EH (cell line): Measurements from ENCODE around the gene LCP2.

Experiments used
- DNase-seq: peaks from one replicate; pipeline ENCODE4 v3.0.0-alpha.2; 2015; ENCODE audit warnings: low read depth

LCP2 gene

GRCh38 chr5:170297589-170298462 is at the start of gene LCP2:
Gene LCP2 (minus strand): TSS chr5:170297777. CDS start chr5:170297611, 166 bp downstream.
- no peak for DNase-seq

DNA sequence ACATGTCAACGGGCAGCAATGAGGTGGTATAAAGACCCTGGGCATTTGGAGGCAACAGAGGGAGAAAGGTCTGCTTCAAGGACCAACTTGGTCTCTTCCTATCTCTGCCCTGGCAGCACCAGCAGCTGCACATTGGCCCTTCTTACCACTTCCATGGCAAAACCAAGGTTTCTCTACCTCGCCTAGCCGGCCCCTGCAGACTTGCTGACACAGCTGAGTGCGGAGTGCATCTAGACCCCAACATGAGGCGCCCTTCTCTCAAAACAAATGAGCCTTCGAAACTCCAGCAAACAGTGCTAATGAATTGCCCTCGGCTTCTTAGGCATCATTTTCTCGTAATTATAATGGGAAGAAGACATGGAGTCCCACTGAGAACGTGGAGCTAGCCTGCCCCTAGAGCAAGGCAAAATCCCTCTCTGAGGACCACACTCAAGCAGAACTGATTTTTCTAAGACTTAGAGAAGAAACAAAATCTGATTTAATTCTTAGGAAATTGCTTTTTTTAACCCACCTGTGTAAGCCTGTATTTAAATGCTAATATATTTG is 49.5 kb upstream of the LCP2 start:
- no peak for DNase-seq

GRCh38 chr5:170345971-170346370 is 48.4 kb upstream of the LCP2 start:
- DNase-seq = no peak

DNA sequence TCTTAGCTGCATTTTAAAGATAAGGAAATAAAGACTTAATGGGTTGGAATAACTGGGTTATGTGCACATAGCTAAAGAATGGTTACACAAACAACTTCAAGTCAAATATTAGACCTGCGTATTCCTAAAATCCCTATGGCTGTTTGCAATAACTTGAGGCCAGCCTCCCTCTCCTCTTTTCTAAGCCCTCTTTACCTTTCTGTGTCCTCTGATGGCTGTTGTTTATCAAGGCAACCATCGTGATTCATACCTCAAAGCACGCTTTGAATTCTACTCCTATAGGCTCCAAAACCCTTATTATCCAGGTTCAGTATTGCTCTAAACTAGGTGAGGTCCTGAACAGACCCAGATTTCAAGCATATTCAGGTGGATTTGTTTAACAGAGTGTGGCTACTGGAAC is 45.6 kb upstream of the LCP2 start:
- no peak for DNase-seq

DNA sequence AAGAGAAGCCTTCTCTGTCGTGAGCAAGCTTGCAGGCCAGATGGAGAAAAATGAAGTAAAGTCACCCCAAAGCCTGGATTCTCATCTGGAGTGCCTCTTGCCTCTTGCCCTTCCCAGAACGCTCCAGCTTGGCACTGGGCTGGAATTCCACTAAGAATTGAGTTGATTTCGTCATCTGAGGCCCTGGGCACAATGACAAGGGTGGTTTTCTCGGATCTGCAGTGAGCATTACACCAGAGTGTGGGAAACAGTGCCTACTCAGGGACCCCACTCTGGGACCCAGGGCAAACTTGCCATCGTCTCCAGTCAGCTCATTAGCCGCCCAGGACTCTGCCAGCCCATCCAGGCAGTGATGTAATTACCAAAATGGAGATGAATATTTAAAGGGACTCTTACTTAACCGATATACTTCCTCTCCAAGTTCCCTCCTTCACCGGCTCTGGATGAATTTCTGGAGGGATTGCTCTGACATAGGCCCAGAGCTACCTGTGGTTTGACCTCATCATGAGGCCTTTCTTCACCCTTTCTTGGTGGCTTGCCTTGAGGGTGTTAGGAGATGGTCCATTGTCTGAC is 44.7 kb upstream of the LCP2 start:
- DNase-seq = no peak

GRCh38 chr5:170341545-170341944 is 44.0 kb upstream of the LCP2 start:
- DNase-seq = no peak

- no peak for DNase-seq
These were observed 42.2 kb upstream of the LCP2 start for GRCh38 chr5:170339780-170340167.

GRCh38 chr5:170338933-170339779 is 41.6 kb upstream of the LCP2 start:
- DNase-seq = no peak

GRCh38 chr5:170338291-170338690 is 40.7 kb upstream of the LCP2 start:
- DNase-seq = no peak

DNA sequence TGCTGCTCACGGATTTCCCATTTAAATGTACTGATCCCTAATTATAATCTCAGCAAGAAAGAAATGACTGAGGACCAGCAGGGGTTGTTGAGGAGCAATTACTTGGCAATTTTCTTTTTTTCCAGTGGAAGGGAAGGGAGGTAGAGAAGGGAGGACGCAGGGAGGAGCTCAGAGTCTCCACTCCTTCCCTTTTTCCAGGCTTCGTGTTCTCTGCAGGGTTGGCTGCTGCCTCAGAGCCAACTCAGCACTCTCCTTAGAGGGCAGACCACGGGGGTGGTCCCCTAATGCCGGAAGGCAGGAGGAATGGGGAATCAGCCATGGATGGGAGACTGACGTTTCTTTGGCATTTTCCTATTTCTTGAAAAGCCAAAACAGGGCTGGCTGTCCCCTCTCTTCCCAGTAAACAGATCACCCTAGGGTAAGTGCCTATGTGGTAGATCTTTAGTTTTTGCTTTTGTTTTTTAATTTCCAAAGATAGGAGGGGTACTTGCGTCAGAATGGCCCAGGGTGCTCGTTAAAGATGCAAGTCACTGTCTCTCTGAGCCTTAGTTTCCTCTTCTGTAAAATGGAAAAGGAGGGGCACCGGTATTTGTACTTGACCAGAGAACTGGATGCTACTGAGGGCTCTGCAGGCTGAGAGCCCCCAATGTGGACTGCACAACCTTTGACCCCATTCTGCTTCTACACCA is 39.6 kb upstream of the LCP2 start:
- DNase-seq = no peak

DNA sequence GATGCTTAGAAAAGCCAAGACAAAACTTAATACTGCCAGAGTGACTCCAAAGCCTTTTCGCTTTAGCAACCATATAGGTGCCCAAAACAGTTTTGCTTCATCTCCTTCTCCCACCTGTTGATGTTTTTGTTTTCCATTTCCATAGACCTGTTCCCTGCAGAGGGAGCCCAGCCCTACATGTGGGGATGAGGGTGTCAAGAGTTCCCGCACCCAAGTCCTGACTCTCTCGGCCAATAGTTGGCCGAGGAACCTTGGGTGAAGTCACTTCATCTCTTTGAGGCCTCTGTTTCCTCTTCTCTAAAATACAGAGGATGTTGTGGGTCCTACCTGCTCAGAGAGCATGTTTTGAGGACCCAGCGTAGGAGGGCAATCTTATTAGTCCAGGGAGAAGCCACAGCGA is 38.5 kb upstream of the LCP2 start:
- no peak for DNase-seq

GRCh38 chr5:170334626-170335025 is 37.0 kb upstream of the LCP2 start:
- no peak for DNase-seq

- no peak for DNase-seq
These were observed 35.8 kb upstream of the LCP2 start for GRCh38 chr5:170333161-170333910.

DNA sequence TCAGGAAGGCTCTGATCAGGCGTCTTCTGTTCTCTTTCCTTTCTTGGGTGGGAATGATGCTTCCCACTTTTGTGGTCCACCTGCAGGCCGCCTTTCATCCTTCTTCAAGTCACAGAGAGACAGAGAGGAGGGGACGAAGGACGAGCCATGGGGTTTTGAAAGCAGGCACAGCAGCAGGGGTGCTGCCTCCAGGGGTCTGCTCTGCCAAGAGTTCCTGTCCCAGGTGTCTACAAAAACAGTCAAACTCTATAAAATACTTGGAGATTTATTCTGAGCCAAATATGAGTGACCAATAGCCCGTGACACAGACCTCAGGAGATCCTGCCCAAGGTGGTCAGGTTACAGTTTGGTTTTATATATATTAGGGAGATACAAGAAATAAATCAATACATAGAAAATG is 34.5 kb upstream of the LCP2 start:
- DNase-seq = no peak

DNA sequence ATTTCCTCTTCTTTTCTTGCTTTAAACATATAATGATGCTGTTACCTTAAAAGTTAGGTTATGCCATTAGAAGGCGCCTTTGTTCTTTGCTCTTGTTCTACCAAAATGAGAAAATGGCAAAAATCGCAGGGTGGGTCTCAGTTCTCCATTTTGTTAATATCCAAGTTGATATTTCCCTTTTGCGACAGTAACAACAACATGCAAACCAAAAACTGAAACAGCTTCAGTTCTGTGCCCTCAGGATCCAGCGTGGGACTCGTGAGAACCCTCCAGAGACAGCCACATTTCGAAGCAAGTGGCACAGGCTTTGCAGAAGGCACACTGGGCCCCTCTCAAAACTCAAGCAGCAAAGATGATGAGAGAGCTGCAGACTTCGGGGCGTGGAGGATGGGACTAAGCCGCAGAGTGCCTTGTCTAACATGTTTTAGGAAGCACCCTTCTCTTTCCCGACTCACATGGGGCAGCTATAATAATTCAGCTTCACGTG is 33.0 kb upstream of the LCP2 start:
- no peak for DNase-seq

DNA sequence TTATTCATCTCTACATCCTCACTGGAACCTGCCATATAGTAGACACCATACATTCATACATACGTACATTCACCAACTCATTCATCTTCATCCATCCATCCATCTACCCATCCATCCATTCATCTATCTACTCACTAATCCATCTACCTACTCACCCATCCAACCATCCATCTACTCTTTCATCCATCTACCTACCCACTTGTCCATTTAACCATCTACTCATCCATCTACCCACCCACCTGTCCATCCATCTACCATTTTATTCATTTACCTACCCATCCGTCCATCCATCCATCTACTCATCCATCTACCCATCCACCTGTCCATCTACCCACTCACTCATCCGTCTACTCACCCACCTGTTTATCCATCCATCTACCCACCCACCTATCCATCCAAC is 31.9 kb upstream of the LCP2 start:
- DNase-seq = no peak

- no peak for DNase-seq
These were observed 30.3 kb upstream of the LCP2 start for GRCh38 chr5:170327829-170328228.

DNA sequence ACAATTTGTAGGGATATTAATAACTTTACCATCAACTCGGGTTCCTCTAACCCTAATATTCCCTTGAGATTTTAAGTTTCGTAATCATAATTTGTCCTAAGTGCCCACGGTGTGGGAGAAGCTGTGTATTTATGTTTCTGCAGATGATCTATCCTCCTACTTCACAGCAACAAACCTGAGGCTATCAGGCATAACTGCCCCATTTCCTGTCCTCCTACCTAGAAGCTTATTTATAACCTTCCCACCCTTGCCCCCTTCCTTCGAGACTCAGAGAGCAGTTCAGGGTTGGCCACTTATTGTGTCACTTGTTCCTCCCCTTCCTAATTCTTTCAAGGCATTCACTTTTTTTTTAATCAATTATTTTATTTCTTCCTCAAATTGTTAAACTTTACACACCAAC is 29.6 kb upstream of the LCP2 start:
- no peak for DNase-seq

- no peak for DNase-seq
These were observed 21.7 kb upstream of the LCP2 start for GRCh38 chr5:170319301-170319700.

GRCh38 chr5:170317499-170317898 is 19.9 kb upstream of the LCP2 start:
- no peak for DNase-seq

GRCh38 chr5:170316937-170317336 is 19.4 kb upstream of the LCP2 start:
- no peak for DNase-seq
